Measurements from ENCODE around the gene ZDHHC12.

ZDHHC12 gene

GRCh38 chr9:128685636-128686489 lies 38.1 kb downstream of the ZDHHC12 start:
- DNase-seq (ENCODE audit: low read depth) = peak; percentile 51

- DNase-seq (ENCODE audit: low read depth) = peak; percentile 76
Observed at GRCh38 chr9:128684325-128685199, 39.4 kb downstream of the ZDHHC12 start.

- no peak for DNase-seq (ENCODE audit: low read depth)
Observed at GRCh38 chr9:128684065-128684324, 39.9 kb downstream of the ZDHHC12 start.

- peak; percentile 97 for DNase-seq (ENCODE audit: low read depth)
Observed at GRCh38 chr9:128683340-128684064, 40.4 kb downstream of the ZDHHC12 start.

GRCh38 chr9:128677794-128678193 lies 46.1 kb downstream of the ZDHHC12 start:
- DNase-seq (ENCODE audit: low read depth) = no peak

GRCh38 chr9:128675382-128675781 lies 48.5 kb downstream of the ZDHHC12 start:
- no peak for DNase-seq (ENCODE audit: low read depth)
